Lower lobe of right lung (tissue), 2 donors: ENCODE measurements around the gene RFT1. TPM values are rescaled to one million over a fixed set of nuclear protein-coding genes. Genes with fewer than 3 reads are reported as not detected.

ENCODE experiments used
- ATAC-seq, 2 donors: fragments of 200-7000 bp; cut with Tn5 transposase; one replicate each; pipeline ENCODE4 v1.9.1; 2020 to 2022; ENCODE audit warnings: mild to moderate bottlenecking in 2 of 2, moderate library complexity in 2 of 2
- DNase-seq: peaks from one replicate; pipeline ENCODE4 v3.0.0-alpha.2; 2020
- H3K27ac ChIP-seq: fragments of 200-600 bp; one replicate; pipeline ENCODE4 v1.8.0; 2022
- H3K27me3 ChIP-seq: fragments of 200-600 bp; one replicate; pipeline ENCODE4 v1.8.0; 2022; ENCODE audit warnings: low read depth
- H3K36me3 ChIP-seq: fragments of 200-600 bp; one replicate; pipeline ENCODE4 v1.8.0; 2022; ENCODE audit warnings: mild to moderate bottlenecking
- H3K4me1 ChIP-seq: fragments of 200-600 bp; one replicate; pipeline ENCODE4 v1.8.0; 2022
- H3K4me3 ChIP-seq: fragments of 200-600 bp; one replicate; pipeline ENCODE4 v1.8.0; 2022; ENCODE audit warnings: mild to moderate bottlenecking
- H3K9me3 ChIP-seq: fragments of 200-600 bp; one replicate; pipeline ENCODE4 v1.8.0; 2022
- intact Hi-C: fragments of 100-400 bp; cut with DNase I; formaldehyde crosslinking; loops from one replicate; pipeline ENCODE4 v1.11.0; 2022
- total RNA-seq: library from RNA; stranded (reverse); fragmentation: NEBNext Ultra II Directional; extraction: Animal tissue kit (Norgen Biotek cat#: 25700); gene quantifications from one replicate; pipeline ENCODE4 v1.2.1, GENCODE V29; 2021
- TF ChIP-seq, protein P1 (sequence below): fragments of 200-600 bp; IDR thresholded peaks from one replicate; pipeline ENCODE4 v1.8.0; 2022; ENCODE audit warnings: antibody characterized with exemption, mild to moderate bottlenecking
- donor health status: DM: no; HTN: yes; CAD: no; lungs with severe emphysema.

RFT1 gene
- total RNA-seq, 1 donor from 2014 or later, result 18.3 TPM

- no peak for DNase-seq
- Histone ChIP-seq H3K27me3 (no peaks in the 10 kb centered on the region), H3K36me3 (no peaks in the 10 kb centered on the region), H3K4me1 (no peaks in the 10 kb centered on the region), H3K9me3 (no peaks in the 10 kb centered on the region), H3K27ac (no peak overlapping the region), H3K4me3 (no peak overlapping the region)
- TF ChIP-seq, protein P1, sequence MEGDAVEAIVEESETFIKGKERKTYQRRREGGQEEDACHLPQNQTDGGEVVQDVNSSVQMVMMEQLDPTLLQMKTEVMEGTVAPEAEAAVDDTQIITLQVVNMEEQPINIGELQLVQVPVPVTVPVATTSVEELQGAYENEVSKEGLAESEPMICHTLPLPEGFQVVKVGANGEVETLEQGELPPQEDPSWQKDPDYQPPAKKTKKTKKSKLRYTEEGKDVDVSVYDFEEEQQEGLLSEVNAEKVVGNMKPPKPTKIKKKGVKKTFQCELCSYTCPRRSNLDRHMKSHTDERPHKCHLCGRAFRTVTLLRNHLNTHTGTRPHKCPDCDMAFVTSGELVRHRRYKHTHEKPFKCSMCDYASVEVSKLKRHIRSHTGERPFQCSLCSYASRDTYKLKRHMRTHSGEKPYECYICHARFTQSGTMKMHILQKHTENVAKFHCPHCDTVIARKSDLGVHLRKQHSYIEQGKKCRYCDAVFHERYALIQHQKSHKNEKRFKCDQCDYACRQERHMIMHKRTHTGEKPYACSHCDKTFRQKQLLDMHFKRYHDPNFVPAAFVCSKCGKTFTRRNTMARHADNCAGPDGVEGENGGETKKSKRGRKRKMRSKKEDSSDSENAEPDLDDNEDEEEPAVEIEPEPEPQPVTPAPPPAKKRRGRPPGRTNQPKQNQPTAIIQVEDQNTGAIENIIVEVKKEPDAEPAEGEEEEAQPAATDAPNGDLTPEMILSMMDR, result no peak
- intact Hi-C loops, result no loop called here
- ATAC-seq, result no peak
These were observed 49.5 kb downstream of the RFT1 start for GRCh38 chr3:53080612-53081205.

GRCh38 chr3:53079791-53080555, 50.3 kb downstream of the RFT1 start:
- Histone ChIP-seq H3K9me3 (no peaks in the 10 kb centered on the region), H3K27me3 (no peaks in the 10 kb centered on the region), H3K4me1 (no peaks in the 10 kb centered on the region), H3K4me3 (no peak overlapping the region), H3K27ac (no peak overlapping the region), H3K36me3 (no peaks in the 10 kb centered on the region)
- intact Hi-C loops, result no loop called here
- TF ChIP-seq, protein P1, result no peak
- DNase-seq, result no peak
- ATAC-seq, result no peak

DNA sequence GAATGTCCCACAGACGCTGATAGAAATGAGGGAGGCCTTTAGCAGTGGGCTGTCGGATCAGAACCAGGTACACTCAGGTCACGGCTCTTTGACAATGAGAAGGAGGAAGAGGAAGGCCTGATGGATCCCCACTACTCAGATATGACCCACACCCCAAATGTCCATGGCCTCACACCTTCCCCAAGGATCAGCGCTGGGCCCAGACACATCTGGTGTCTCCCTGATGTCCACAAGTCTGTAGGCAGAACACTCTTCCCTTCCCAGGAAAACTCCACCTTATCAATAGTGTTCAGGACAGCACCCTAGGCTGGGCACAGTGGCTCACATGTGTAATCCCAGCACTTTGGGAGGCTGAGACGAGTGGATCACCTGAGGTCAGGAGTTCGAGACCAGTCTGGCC, 51.1 kb downstream of the RFT1 start:
- DNase-seq (no peak), ATAC-seq (no peak)
- H3K27me3 ChIP-seq, result no peaks in the 10 kb centered on the region
- intact Hi-C loops, result no loop called here
- no peaks in the 10 kb centered on the region for H3K4me1 ChIP-seq
- H3K36me3 ChIP-seq, result no peaks in the 10 kb centered on the region
- no peak overlapping the region for H3K27ac ChIP-seq
- H3K9me3 ChIP-seq, result no peaks in the 10 kb centered on the region
- no peak overlapping the region for H3K4me3 ChIP-seq
- TF ChIP-seq, protein P1, result no peak

DNA sequence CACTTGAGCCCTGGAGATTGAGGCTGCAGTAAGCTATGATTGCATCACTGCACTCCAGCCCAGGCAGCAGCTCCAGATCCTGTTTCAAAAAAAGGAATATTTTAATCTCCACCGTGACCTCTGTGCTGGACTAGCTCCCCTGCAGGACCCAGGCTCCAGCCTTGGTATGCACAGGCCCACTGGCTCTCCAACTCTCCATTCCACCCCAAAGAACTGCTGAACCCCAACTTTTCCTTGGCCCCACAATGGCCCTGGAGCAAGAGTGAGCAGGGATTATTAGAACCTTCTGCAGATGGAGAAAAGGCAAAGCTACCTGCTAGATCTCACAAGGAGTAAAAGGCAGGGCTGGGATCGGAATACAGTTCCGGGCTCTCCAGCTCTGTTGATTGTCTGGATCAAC, 51.6 kb downstream of the RFT1 start:
- DNase-seq, result no peak
- no peak for ATAC-seq
- H3K27me3 ChIP-seq, result no peaks in the 10 kb centered on the region
- no peak overlapping the region for H3K27ac ChIP-seq
- intact Hi-C loops, result no loop called here
- H3K4me1 ChIP-seq, result no peaks in the 10 kb centered on the region
- no peaks in the 10 kb centered on the region for H3K36me3 ChIP-seq
- no peaks in the 10 kb centered on the region for H3K9me3 ChIP-seq
- TF ChIP-seq, protein P1, result no peak
- H3K4me3 ChIP-seq, result no peak overlapping the region

GRCh38 chr3:53077476-53078220, 52.6 kb downstream of the RFT1 start:
- no peaks in the 10 kb centered on the region for H3K36me3 ChIP-seq
- no peak for DNase-seq
- no peak overlapping the region for H3K4me3 ChIP-seq
- H3K27ac ChIP-seq, result no peak overlapping the region
- intact Hi-C loops, result no loop called here
- H3K4me1 ChIP-seq, result peaks cover 8% of the 10 kb centered on the region
- TF ChIP-seq, protein P1, result no peak
- no peaks in the 10 kb centered on the region for H3K9me3 ChIP-seq
- no peak for ATAC-seq
- no peaks in the 10 kb centered on the region for H3K27me3 ChIP-seq
